ENCODE results near the gene MACROD2.

MACROD2 gene

DNA sequence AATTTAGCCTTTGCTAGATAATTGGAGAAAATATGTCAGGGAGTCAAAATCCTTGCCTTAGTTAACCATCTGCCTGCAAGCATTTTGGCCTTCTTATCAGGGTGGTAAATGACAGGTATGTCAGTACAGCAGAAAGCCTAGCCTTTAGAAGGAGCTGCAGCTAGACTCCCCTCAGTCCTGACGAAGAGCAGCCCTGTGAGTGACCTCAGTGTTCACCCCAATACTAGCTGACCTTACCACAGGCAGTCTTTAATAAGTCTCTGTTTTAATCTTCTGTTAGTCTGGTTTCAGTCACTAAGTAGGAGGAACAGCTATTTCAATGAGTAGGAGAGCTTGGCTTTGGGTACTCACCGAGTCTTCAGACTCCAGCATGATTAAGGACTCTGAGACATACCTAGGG lies 682.1 kb downstream of the MACROD2 start:
- DNase-seq: no peak

DNA sequence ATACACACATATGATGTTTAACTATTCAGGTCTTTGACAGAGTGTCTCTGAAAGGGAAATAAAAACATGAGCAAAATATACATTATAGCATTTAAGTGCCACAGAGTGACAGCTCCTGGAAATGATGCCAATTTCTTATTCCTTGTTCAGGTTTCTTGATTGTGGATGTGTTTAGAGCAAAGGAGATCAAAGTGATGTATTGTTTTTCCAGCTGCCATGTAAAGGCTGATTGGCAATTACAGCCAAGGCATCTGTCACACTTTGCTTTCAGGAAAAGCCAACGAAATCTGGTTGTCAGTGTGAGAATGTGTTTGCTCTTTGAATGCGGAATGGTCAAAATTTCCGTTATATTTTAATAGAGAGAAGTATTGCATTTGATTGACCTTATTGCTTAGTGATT lies 689.9 kb downstream of the MACROD2 start:
- no peak for DNase-seq

DNA sequence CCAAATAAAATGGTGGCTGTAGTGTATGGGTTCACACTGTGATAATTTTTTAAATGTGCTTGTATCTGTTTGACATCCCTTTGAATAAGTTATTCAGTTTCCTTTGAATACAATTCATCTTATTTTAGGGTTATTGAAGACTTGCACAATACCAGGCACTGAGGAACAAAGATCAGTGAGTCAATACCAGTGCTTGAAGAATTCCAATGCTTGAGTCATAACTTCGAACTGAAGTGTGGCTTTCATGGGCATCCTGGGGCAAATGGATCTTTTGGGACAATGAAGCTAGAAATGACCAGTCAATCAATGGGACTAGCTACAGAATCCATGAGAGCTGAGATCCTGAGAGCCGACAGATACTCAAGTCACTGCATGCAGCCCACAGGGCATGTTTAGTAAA lies 692.0 kb downstream of the MACROD2 start:
- DNase-seq: no peak

DNA sequence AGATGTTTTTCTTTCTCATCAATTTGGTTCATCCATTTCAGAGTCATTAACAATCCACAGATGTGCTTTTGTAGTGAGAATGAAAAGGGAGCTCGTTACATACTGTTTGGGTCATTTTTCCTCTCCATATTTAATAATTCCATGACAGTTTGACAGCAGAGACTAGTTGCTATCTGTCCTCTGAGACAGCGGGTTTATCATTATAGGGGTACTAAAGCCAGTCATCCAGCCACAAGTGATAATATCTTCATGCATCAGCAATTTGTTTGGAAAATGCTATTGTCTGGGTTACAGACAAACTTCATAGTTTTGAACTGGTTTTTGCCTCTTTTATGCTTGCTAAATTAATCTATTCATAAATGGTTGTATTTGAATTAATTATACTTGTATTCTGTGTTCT lies 692.7 kb downstream of the MACROD2 start:
- no peak for DNase-seq

DNA sequence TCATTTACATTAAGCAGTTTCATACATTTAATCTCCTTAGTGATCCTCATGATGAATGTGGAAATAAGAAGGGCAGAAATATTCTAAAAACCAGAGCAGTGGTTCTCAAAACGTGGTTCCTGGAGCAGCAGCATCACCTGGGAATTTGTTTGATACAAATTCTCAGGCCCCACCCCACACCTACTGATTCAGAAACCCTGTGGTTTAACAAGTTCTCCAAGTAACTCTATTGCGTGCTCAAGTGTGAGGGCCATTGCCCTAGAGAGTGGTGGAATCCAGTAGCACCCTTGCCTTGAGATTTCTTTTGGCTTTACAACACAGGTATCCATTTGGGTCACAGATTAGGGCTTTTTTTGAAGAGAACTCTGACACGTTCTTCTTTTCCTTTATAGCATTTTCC lies 696.7 kb downstream of the MACROD2 start:
- no peak for DNase-seq

DNA sequence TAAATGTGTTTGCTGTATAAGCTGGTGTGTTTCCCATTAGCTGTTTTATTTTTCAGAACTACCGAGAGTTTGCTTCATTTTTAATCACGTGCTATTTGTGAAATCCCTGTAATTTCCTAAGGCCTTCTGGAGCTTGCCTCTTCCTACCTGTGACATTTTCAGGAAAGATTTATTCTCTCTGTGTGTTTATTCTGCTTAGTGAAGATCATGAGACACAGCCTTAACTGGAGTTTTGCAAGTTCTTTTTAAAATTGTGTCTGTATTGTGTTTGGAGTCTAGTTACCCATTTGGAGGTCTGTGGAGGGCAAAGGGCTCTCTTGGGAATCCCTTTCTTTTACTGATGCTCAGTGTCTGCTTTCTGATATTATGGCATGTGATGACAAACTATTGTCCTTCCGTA lies 701.2 kb downstream of the MACROD2 start:
- DNase-seq: no peak

DNA sequence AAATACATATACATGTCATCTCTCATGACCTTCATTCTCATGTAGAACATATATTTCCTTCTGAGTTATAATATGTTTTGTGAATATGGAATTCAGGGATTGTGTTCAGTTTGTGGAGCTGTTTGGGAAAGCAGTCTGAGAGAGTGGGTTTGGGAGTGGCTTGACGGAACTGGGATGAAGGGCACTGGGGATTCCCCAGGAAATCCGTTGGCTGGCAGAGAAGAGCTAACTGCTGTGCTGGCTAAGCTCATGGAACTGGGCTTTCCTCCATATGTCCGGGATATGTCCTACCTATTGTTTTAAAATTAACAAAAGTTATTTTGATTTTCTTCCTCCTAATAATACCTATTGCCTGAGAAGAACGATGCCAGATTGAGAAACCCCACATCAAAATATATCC lies 701.6 kb downstream of the MACROD2 start:
- DNase-seq: no peak

DNA sequence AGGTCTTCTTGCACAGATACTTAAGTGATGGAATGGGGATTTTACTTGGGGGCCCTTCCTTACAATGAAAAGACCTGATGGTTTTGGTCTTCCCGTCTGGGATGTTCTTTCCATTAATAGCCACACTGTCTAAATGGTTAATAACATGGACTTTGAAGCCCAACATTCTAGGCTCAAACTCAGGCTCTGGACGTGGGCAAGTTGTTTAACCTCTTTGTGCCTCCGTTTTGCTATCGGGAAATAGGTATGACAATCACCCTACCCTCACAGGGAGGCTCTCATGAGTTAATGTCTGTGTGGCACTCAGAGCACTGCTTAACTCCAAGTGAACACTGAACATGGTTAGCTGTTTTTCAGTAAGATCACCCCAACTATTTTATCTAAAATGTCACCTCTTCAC lies 702.8 kb downstream of the MACROD2 start:
- DNase-seq: no peak

DNA sequence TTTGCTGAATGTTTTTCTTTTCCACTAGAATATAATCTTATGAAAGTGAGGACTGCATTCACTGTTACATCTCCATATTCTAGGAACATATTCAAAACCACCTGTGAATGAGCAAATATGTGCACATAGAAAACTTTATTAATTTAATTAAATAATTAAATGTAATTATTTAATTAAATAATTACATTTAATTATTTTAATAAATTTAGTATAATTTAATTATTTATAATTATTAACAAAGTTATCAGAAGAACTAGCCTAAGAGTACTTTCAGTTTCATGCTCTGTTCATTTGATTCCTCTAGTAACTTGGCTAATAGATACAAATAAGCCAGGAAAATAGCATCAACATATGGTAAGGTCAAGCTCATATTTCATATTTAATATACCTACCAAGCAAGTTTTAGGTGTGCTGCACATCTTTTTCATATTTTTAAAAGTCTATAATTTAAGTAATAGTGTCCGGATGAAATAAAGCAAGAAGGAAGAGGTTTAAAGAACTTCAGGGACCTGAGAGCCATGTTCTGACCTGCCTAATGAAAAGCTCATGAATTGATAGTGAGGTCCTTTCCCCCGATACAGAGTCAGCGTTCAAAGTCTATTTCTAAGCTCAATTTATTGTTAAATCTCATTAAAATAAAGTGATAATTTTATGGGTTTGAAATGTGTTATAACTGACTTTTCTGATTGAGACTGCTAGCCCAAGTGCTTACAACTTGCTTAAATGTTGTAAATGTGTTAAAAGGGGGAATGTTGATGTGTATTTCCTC lies 703.5 kb downstream of the MACROD2 start:
- no peak for DNase-seq

DNA sequence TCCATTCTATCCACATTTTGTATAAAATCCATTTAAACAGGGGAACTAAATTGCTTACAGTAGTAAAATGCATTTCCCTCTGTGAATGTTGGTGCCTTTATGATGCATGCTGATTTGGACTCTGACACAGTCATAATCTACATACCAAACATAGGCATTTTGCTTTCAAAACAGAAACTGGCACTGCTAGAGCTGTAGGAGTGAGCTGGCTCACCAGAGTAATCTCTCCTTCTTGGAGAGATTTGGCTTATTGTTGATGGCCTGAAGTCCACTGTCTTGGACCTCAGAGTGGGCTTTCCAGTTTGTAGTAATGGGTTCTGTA lies 705.3 kb downstream of the MACROD2 start:
- DNase-seq: no peak

DNA sequence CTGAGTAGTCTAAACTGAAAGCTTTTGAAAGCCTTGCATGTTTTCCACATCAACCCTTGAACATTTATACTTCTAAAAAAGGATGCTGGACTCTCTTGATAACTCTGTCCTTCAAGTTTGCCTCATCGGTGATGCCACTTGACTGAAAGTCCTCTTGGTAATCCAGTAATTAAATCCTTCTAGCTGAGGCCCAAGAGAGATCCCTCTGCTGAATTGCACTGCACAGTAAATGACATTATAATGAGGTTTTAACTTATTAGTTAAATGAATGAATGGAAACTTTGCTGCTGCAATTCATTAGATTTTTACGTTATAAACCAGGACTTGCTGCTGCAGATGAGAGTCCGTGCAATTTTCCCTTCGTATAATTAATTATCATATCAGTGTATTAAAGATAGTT lies 706.0 kb downstream of the MACROD2 start:
- DNase-seq: no peak

DNA sequence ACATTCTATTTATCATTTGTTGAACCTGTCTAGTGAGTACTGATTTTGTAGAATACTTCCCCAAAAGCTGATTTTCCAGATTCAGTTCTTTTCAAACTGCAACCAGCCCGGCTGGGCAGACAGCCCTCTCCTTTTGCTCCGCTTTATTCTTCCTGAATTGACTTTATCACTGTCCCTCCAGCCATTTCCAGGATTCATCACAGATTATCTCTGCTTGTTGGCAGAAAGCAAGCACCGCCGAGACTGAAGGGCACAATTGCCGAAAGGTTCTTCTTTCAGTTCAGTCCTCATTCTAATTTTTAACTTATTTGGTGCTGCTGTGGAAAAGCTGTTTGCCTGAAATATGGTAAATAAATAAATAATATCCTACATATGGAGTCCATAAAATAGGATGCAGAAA lies 711.2 kb downstream of the MACROD2 start:
- DNase-seq: no peak

DNA sequence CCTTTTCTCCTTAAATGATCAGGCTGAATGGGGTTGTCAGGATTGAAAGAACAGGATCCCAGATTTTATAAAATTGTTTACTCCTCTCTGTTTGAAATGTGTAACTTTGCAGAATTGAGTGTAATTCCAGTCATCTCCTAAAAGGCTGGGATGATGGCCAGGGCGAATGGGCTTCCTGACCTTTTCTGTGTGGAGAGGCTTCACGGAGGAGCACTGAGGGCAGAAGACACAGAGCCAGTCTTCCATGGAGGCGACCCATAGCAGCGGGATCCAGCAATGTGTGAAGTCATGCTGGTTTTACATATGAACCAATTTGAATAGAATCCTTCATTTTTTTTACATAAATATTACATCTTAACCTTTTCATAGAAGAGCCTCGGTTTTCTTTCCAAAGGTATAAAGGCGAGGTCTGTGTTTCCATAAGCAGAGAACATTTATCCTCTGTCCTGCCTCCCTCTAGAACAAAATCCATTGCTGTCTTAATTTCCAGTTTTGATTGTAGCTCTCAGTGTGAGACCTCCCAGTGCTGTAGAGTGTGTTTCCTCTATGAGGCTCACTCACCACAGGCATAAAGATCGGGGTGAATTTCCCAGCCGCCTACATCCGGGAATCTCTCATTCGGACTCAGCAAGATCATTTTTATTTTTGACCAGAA lies 711.8 kb downstream of the MACROD2 start:
- DNase-seq: no peak

DNA sequence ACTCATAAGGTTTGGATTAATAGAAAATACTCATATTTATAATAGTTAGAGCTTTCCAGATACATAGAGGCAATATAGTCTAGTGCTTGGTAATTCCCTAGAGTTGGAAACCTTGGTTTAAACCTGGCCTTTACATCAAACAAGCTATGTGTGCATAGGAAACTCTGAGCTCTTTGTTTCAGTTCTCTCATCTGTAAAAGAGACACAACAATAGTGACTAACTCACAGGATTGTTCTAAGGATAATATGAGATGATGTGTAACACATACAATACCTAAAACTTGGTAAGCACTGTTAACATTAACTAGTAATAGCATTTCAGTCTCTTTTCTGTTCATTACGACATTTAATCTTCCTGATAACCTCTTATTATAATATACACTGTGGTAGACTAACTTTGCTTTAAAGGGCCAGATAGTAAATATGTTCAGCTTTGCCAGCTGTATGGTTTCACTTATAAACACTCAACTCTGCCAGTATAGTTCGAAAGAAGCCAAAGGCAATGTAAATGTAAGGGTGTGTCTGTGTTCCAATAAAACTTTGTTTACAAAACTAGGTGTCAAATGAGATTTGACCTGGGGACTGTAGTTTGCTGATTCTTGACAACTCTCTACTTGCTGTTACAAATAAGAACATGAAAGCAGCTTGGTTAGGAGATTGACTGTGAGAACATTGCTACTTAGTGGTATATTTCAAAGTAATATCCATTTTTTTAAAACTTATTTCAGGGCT lies 712.7 kb downstream of the MACROD2 start:
- no peak for DNase-seq

DNA sequence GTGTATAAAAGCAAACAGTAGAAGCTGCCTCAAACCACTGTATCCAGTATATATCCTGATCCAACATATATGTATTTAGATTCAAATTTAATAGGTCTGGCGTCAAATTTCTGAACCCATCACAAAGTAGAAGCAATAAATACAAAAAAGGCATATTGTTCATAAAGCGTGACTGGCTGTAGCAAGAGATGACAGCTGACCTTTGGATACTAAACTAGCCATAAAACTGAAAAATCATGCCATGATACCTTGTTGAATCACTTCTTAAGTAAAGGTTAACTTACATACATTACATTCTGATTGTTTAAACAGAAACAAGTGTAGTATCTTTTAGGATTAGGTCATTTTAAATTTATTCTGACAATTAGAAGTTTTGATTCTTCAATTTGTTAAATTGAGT lies 714.1 kb downstream of the MACROD2 start:
- DNase-seq: no peak

DNA sequence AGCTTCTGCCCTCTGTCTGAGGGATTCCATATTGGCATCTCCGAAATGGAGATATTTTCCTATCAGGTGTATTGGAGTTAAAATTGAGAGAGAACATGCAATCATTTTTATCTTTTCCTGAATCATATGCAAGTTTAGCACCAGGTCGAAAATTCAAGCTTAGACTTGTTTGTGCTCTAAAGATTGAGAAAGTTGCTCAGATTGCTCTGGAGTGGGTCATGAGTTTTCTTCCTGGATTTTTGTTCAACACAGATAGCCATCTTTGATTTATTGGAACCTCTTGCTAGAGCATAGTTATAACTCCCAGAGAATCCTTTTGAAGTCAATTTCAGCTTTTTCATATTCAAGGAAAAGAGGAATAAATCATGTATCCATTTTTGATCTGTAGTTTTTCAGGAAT lies 715.6 kb downstream of the MACROD2 start:
- DNase-seq: no peak

DNA sequence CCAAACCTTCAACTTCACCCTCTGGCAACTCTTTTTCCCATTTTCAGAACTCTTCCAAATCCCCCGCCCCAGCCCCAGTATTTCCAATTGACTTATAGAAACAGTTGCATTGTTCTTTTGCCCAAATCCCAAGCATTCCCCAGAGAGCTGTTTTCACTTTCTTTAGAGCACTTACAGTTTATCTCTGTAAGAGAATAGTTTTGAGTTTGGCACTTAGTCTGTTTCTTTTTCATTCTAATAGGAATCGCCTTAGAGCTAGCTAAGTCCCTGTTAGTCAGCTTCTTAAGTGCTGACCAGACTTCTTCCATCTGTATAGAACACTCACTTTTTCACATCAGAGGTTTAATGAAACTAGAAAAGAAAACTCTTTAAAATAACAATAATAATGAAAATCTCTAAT lies 716.3 kb downstream of the MACROD2 start:
- no peak for DNase-seq

DNA sequence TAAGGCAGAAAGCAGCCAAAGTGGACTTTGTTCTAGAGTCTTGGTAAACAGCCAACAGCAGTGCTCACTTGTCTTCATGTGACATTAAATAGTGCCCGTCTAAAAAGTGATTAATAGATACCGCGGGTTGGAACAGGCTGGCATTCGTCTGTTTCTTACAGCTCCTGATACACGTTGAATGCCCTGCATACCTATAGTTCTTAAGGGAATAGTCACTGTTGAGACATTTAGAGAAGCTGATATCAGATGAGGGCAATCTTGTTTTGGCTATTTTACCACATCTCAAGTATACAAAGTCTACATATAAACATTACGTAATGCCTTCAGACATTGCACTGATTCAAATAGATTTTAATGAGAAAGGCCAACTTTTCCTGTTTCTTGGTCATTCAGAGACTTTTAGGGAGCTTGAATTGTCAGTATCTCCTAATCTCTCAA lies 717.0 kb downstream of the MACROD2 start:
- DNase-seq: no peak

DNA sequence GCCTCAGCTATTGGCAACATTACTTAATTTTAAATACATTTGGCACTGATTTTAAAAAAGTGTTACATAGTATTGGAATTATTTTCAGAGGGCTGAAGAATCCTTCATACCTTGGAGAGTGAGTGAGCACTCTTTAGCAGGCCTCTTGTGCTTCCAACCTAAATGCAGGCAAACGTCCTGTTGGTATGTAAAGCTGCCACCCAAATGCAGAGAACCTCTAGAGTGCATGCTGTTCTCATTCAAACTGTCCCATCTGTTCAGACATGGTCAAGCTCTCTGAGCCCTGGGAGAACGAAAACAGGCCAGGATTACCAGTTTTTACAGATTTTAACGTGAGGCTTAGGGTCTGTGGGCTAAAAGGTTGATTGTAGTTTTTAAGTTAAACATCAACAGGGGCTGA lies 720.1 kb downstream of the MACROD2 start:
- no peak for DNase-seq

DNA sequence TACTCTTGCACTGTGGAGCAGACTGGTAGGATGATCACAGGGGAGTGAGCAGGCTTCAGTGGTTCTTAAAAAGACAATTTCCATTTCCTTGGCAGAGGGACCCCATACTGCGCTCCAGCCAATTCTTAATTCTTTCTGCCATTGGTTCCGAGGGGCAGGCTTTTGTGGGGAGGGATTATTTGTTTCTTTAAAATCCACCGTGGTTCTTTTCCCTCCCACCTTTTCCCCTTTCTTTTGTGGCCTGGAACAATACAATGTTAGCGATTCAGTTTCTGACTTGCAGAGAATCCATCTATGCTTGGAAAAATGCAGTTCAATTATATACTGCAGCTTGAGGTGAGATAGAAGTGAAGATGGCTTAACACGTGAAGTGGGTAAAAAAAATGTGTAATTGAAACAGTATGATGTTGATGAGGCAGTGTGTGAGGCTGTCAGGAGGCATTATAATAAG lies 721.1 kb downstream of the MACROD2 start:
- DNase-seq: no peak

DNA sequence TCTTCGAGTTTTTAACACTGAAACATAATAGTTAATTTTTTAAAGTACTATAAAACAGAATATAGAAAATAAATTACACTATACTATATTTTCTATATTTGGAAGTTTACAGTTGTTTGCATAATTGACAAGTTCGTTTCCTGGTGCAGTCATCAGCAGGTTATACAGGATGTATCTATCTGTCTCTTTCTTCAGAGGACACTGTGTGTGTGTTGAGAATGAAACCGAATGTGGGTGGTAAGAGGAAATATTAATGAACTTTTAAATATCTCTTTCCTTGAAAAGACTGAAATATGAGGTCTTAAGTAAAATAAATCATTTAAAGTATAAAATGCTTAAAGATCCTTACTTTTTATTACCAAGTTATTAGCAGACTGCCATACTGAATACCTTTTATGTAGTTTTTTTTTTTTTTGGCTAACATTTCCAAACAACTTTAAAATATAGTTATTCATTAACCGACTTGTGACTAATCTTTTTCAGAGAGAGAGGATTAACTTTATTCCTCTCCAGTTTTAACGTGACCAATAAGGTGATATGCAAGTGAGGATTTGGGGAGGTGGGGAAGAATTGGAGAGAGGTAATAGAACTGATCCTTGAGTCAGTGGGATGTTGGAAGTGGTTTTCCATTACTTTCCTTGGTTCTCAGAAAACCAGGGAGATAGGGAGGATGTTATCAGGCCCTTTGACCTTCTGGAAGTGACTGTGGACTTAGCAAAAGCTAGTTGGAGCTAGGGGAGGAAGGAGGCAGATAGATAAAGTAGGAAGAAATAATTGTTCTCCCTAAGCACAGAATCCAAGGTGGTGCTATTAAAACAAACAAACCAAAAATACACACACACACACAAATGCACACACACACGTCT lies 722.1 kb downstream of the MACROD2 start:
- no peak for DNase-seq

DNA sequence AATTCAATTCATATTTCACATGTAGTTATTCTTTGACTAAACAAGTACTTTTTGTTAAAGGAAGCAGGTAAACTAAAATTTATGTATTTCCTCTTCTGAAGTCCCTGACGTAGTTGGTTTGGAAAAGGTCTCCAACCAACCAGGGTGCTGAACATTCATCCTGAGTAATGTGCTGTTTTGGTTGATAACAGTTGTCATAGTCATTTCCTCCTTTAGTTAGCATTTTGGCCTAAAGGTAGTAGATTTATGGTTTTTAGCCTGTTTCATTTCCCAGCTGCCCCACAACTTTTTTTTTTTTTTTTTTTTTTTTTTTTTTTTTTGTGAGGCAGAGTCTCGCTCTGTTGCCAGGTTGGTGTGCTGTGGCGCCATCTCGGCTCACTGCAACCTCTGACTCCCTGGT lies 724.9 kb downstream of the MACROD2 start:
- DNase-seq: no peak

DNA sequence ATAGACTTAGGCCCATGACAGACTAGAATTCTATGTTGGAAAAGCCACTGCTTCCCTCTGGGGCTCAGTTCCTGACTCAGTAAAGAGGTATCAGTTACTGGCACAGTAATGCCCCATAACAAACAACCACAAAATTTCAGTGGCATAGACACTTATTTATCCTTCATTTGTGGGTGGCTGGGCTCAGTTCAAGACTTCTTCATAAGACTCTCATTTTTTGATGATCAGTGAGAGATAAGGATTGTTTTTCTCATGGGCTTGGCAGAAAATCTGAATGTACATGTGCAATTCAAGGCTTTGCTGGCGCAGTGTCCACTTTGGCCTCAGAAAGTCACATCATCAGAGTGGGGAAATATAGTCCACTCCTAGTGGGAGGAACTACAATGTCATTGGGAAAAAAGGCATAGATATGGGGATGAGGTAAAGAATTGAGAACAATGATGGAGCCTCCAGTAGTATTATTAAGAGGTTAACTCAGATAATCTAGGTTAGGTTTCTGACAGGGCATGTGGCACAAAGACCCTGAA lies 726.7 kb downstream of the MACROD2 start:
- DNase-seq: no peak
